Measurements from ENCODE around the gene CLIC6.

Gene CLIC6

DNA sequence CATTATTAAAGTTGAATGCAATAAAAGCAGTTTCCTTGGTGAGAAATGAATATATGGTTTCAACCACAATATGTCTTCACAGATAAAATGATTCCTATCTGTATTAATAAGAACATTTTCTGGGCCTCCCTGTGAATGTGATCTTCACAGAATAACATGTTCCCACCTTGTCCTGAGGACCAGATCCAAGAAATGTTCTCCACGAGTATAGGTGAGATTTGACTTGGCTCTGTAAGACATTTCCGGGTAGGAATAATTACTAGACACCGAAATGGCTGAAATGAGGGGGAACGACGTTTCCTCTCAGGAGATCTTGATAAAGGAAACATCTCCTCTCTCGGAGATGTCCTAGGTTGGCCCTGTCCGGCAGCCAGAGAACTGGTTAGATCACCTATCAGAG is 61.4 kb downstream of the CLIC6 start:
- no peak for DNase-seq

DNA sequence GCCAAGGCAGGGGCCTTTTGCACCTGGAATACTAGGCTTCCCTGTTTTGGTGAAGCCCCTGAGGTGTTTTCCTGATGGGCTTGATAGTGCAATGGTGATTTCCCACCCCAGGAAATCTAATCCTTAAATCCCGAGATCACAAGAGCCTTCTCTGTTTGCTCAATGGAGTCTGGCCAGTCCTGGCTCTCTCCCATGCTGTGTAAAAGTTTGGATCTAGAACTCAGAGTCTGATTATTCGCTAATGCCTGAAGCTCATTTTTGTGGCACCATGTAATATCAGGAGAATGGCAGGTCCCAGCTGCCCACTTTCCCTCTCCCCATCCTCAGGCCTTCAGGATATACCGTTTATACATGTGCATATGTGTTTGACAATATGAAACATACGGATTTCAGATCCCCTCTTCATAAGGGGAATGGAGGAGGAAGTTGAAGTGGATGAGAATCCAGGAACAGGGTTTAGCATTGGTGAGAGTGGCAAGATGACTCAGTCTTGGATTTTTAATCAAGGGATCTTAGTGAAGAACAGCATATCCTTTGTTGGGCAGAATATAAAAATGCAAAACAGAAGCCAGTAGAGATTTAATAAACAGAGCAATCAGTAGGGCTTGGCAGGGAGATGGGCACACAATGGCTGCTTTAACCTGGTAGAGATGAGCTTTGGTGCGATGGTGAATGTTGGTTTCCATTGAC is 62.1 kb downstream of the CLIC6 start:
- no peak for DNase-seq

- no peak for DNase-seq
Measured at GRCh38 chr21:34732388-34732821, 63.6 kb downstream of the CLIC6 start.

DNA sequence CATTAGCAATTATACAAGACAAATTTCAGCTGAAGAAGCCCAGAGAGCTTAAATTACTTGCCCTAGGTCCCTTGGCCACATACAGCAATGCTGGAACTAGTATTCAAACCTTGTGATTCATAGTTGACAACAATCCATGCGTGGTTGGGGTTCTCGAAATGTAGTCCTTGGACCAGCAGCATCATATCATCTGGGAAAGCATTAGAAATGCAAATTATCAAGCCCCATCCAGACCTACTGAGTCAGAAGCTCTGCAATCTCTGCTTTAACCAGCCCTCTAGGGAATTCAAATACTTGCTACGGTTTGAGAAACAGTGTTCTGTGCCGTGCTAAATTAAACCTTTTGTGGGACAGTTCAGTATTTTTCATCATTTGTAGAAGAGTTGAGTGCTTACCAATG is 65.1 kb downstream of the CLIC6 start:
- DNase-seq: no peak

DNA sequence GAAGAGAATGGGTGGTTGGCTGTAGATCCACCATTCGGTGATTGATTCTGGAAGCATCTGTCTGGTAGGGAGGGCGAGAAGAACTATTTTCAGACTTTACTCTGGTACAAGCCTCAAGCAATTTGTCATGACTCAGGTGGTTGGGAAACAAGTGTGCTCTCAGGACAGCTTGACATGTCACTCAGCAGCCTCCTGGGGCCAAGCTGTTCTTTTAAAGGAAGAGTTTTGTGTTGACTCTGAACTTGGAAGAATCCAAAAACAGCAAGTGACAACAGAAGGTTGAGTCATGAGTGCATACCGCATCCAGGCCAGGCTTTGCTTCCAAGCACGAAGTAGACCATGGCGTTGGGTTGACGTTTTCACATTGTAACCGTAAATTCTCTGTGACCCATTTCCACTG is 65.9 kb downstream of the CLIC6 start:
- DNase-seq: no peak

- DNase-seq: no peak
Measured at GRCh38 chr21:34736116-34736874, 67.5 kb downstream of the CLIC6 start.

DNA sequence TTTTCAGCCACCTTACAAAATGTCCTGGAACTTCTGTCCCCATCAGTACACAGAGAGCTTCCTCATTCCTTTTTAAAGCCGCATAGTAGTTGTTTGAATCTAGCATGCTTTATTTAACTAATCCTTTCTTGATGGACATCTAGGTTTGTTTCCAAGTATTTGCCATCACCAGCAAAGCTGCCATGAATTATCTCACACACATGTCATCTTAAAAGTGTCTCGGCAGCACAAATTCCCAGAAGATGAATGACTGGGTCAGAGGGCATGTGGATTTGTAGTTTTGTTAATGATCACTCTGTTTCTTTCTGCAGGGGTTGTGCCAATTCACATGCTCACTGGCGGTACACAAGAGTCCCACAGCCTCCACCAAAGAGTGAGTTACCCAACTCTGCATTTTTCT is 68.3 kb downstream of the CLIC6 start:
- DNase-seq: no peak

DNA sequence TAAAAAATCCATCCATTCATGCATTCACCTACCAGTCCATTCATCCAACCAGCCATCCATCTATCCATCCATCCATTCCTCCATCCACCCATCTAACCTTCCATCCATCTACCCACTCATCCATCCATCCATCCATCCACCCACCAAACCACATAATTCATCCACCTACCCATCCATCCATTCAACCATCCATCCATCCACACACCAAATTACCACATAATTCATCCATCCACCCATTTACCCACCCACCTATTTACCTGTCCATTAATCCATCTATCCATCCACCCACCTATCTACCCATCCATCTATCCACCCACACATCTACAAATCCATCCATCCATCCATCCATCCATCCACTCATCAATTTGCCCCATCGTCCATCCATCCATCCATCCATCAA is 71.4 kb downstream of the CLIC6 start:
- no peak for DNase-seq

DNA sequence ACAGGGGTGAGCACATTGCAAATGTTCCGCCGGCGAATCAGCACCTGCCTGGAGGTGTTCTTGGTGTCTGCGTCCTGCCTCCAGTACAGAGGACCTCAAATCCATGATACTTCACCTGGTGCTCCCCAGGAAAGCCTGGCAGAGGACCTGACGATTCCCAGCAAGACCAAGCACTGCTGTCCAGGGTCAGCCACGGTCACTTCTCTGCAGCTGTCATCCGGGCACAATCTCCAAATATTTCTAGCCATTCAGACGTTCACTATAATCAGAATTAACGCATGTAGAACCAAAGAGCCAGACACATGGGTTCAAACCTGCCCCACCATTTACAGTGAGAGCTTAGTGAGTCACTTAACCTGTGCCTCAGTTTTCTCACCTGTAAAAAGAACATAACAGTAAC is 74.5 kb downstream of the CLIC6 start:
- DNase-seq: no peak

DNA sequence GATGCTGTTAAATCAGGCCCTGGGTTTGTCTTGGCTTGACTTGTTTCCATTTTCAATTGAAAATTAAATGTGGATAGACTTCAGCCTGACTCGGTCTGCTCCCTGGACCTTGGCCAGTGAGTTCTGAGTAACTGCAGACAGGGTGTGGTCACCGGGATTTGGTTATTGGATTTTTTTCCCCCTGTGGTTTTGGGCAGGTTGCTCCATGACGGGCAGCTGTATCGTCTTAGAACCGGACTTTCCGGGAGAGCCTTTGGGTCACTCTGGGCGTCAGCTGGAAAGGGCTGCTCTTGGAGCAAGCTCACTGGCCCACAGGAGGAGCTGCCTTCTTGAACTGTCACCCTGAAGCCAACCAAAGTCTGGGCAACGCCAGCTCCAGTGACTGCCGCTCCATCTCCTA is 75.0 kb downstream of the CLIC6 start:
- DNase-seq: no peak

GRCh38 chr21:34744801-34745200 is 76.0 kb downstream of the CLIC6 start:
- DNase-seq: no peak

DNA sequence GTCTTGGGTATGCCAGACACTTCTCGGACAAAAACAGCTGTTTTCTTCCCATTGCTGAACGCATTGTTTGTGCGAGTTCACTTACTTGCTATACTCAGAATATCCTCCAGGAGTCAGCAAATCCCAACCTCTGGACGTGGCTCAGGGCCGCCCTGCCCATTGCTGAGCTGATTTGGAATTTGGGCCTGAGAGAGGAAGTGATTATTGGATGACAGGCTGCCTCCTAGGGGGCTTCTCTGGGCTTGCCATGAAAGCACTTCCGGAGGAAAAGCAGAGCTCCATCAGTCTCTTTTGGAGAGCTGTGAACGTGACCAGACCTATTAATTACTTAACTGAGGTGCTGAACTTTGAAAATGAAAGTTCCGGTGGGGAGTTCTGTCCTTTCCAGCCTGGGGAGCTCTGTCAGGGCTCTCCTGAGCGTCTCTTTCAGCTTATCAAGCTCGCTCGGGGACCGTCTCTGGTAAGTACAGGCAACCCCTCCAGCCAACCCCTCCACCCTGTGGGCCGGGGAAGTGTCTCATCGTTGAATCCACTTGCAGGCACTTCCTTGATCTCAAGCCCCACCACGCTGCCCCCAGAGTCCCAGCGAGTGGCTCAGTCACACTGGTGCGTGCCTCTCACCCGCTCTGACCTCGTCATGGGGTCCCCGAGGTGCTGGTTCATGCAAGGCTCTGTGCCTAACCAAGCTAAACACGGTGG is 76.9 kb downstream of the CLIC6 start:
- peak; percentile 34 to 45 for DNase-seq

- no peak for DNase-seq
Measured at GRCh38 chr21:34748862-34749261, 80.1 kb downstream of the CLIC6 start.

DNA sequence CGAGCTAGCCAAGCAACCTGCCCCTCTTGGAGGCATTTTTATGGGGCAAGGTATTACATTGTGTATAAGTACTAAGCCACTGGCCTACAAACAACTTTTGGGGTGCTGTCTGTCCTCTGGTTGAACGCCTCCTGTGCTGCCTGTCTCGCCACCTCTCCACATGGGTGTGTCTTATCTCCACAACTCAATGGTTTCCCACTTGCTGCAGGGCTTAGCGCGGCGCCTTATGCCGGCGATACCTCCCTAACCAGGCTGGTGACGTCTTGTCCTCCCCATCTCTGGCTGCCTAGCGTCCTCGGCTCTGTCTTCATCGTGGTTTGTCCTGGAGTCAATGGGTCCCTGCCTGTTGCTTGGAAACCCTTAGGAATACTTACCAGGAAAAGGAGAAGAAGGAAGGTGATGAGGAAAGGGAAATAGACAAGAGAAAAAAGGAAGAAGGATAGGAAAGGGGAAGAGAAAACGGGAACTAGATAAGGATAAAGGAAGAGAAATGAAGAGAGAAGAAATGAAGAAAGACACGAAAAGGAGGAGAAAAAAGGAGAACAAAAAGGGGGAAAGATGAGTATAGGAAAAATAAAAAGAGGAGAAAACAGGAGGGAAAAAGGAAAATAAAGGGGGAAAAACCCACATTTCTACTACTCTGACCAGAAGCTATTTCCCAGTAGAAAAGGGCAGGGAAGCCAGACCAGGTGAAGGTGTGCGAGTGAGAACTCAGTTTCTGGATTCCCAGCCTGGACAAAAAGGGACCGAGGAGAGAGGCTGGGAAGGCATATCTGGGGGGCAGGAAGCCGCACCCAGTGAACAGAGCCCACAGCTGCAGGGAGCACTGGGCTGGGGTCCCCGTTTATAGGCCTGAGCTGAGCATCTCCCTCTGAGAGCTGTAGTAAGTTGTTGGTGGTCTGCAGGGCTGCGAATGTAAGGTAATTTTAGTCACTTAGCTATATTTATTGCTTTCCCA is 86.2 kb downstream of the CLIC6 start:
- no peak for DNase-seq

DNA sequence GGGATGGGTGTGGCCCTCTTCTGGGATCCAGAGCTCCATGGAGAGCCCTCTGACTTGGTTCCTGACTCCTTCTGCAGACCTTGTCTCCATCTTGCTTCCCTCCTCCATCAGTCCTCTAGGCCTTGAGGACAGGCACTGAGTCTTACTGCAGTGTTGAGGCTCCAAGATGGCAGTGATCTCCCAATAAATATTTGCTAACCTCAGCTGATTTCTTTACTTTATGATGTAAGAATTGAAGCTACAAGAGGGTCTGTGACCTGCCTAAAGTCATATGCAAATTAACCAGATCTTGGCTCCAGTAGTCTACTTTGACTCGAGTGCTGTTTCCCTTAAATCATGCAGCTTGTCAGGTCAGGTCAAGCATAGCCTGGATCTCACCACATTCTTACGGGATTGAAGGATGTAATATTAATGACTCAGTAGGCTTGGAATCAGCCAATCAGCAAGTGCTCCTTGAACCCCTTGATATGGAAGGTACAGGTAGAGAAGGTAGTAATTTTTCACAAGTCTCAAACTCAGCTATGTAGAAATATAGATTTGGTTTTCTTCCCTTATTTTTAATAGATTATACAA is 93.0 kb downstream of the CLIC6 start:
- no peak for DNase-seq

- DNase-seq: no peak
Measured at GRCh38 chr21:34762786-34763185, 94.0 kb downstream of the CLIC6 start.

GRCh38 chr21:34764715-34765284 is 96.0 kb downstream of the CLIC6 start:
- DNase-seq: no peak

- no peak for DNase-seq
Measured at GRCh38 chr21:34765619-34766018, 96.8 kb downstream of the CLIC6 start.

- no peak for DNase-seq
Measured at GRCh38 chr21:34766862-34767261, 98.1 kb downstream of the CLIC6 start.
